Lower leg skin (tissue), 3 donors: ENCODE results near the gene AP1S1.

Experiments
- CTCF ChIP-seq, 3 donors: fragments of 450-650 bp; IDR thresholded peaks; one replicate each; pipeline ENCODE4 v1.5.1; 2016; ENCODE audit warnings: antibody characterized with exemption in 3 of 3, mild to moderate bottlenecking in 3 of 3, moderate library complexity in 2 of 3
- POLR2A ChIP-seq, 2 donors: fragments of 450-650 bp; IDR thresholded peaks; one replicate each; pipeline ENCODE4 v1.6.1; 2016 to 2017; ENCODE audit warnings: antibody characterized with exemption in 2 of 2, mild to moderate bottlenecking in 1 of 2, moderate library complexity in 1 of 2

- TF ChIP-seq CTCF (IDR thresholded peaks at IDR 0.05): no peak
- TF ChIP-seq POLR2A (IDR thresholded peaks at IDR 0.05): no peak
These were observed 18.0 kb downstream of the AP1S1 start for GRCh38 chr7:101172005-101172853.
